Activated CD4-positive, alpha-beta T cell treated with anti-CD3 and anti-CD28 coated beads, Interleukin-10, Interleukin-2, amounts not matched to agents 100 ng/mL and 50 ng/mL, durations not matched to agents 16 hours and 8 hours (primary cell): ENCODE results near the gene USP24.
"Not testable (repeated sequence)": the region's sequence is repeated elsewhere in the genome, so short reads cannot be mapped to it uniquely, and the experiment has no call there.

ENCODE experiments used
- DNase-seq: peaks from one replicate; pipeline ENCODE4 v3.0.0-alpha.2; 2020

Gene USP24

DNA sequence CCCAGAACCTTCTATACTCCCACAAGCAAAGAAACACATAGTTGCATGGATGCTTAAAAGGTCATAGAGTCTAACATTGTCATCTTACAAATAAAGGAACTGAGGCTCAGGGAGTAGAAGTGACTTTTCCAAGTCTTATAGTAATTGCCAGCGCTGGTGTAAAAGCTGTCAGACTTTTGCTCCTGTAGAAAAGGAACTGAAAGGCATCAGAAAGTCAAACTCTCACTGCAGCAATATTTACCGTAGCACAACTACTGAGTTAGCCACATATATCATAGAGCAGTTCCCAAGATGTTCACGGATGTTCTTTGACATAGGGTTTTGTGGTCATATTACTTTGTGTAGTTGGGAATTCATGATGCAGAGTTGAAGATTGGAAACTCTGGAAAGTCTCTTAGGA lies 16.6 kb upstream of the USP24 start:
- no peak for DNase-seq

DNA sequence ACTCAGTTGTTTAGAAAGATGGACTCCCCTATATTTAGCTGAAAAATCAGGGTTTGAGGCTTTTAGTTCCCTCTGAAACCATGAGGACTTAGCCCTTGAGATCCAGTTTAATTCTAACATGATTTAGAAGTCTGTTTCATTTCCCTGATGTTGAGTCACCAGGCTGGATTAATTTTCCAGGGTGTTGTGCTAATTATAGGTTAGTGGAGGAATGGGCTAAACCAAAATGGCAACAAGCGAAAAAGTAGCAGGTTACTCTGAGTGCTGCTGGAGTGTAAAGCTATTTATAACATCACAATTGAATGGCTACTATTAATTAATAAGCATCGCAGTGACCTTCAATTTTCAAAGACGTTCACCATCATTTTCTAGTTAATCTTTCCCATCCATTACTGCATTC lies 15.5 kb upstream of the USP24 start:
- no peak for DNase-seq

DNA sequence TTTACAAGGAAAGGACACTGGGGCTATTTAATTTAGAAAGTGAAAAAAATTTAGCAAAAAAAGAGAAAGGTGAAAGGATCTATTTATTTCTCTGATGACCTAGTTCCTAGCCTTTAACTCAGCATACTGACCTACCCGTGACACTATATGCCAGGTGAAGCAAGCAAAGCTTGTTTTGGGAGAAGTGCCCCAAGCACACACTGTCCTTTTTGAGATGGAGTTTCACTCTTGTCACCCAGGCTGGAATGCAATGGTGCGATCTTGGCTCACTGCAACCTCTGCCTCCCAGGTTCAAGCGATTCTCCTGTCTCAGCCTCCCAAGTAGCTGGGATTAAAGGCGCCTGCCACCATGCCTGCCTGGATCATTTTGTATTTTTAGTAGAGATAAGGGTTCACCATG lies 14.6 kb upstream of the USP24 start:
- not testable (repeated sequence) for DNase-seq

DNA sequence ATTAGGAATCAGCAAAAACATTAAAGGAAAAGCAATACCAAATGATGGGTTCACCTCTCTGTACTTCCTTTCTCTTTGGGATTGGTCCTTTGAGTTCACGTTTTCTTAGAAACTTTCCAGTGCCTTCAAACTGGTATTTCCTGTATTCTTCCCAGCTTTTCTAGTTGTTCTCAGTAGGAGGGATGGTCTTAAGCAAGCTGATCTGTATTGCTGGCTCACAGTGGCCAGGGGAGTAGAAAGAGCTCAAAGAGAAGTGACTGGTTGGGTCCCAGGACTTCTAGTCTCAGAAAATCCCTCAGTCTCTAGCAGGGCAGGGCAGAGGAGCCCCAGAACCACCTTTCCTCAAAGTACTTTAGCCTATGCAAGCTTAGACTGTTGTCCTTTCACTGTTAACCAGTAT lies 10.1 kb upstream of the USP24 start:
- DNase-seq, result no peak

DNA sequence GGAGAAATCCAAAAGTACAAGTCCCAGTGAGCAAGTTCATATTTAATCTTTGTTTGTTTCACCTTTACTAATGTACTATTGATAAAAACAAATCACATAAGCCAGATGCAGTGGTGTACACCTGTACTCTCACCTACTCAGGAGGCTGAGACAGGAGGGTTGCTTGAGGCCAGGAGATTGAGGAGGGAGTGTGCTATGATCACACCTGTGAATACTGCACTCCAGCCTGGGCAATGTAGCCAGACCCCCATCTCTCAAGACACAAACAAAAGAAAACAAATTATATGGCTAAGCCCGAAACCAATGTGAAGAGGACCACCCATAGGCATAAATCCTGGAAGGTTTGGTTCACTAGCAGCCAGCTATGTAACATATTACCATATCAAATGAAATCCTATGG lies 9.6 kb upstream of the USP24 start:
- DNase-seq, result no peak

DNA sequence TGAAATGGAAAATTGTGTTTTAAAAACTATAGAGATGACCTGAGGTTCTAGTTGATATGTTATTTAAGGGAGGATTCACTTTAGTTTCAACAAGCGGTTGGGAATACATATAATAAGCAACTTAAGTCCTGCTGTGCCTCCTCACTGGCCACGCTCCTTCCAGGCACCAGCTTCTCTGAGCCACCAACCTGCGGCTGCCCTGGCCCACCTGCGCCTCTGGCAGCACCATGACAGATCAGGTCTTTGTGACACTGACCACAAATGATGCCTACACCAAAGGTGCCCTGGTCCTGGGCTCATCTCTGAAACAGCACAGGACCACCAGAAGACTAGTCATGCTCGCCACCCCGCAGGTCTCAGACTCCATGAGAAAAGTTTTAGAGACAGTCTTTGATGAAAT lies 7.0 kb upstream of the USP24 start:
- DNase-seq, result no peak

GRCh38 chr1:55217226-55217986 lies 2.2 kb upstream of the USP24 start:
- DNase-seq, result no peak

- DNase-seq, result no peak
These were observed 932 bp upstream of the USP24 start for GRCh38 chr1:55216096-55216495.

DNA sequence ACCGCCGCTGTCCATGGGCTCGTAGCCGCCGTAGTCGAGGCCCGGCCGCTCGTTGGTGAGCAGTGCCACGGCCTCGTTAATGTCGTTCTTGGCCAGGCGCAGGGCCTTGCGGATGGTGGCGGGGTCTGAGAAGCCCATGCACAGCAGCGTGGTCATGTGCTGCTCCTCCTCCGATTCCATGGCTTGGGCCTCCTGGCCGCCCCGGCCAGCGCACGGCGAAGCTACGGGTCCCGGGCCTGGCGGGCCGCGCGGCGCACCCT lies 300 bp downstream of the USP24 start:
- no peak for DNase-seq

- peak; percentile 36 for DNase-seq
These were observed 791 bp downstream of the USP24 start for GRCh38 chr1:55214212-55214933.

DNA sequence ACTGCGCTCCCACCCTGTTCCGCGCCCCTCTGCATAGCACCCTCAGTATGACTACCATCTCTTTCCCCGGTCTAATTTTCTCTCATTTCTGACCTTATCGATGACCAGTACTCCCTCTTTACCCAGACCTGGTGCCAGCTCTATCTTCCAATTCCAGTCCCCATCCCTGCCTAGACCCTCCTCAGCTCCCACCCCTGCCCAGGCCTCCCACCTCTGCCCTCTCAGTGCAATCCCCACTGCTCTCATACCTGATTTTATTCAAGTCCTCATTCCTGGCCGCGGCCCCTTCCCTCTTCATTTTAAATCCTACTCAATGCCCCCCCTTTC lies 1.3 kb downstream of the USP24 start:
- no peak for DNase-seq

DNA sequence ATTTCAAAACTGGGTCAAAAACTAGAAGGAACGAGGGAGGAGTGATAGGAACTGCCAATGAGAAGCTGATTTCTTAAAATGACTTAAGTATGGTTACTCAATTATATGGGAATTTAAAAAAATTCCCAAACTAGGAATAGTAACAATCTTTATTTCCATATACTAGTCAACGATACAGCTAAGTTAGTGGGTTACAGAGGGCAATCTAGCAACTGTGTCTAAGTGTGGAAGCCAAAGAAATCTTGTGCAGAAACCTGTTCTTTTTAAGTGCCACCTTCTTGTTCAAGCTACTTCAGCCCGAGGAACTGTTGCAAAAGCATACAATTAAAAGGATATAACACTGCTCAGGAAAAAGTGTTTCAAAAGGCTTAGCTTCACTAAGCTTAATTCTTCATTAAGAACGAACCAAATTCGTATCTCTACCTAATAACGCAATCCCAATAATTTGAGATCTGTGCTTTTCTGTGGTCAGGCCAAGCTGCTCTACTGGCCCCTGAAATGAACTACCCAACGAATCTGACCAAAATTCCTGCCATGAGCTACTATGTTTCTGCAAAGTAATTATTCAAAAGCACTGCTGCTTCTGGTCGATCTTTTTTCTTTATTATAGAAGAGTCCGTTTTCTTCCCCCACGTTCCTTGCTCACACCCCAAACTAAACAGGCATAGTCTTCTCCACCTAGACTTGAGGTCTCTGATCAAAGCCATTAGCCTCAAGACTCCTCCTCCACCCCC lies 1.8 kb downstream of the USP24 start:
- DNase-seq, result no peak

DNA sequence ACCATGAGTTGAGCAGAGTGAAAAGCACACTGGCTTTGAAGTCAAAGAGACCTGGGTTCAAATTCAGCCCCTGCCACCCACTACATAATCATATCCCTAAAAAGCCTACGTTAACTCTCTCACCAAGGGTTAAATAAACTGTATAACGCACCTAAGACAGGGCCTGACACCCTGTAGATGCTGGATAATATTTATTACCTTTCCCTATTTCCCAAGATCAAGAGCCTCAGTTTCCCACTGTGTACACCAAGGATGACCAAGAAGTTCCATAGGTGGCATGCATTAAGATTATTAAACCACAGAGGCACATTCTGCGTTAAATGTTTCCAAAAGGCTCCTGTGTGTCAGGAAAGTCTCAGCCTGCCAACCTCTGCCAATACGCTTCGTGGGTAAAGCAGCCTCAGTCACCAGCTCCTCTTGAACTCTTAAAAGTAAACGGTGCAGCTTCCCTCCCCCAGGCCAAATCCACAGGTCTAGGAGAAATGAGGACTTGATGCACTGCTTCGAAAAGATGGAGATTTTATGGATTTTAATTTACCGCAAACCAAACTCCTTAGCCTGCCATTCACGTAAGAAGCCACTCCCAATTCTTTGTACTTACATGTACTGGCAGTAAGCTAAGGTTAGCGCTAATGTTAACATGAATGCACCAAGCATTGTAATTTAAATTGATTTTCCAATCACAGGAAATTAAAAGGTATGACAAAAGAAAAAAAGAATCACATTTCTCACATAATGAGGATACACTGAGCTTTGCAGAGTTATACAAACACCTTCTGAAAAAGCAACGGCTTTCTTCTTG lies 2.6 kb downstream of the USP24 start:
- DNase-seq, result no peak

- DNase-seq, result no peak
These were observed 3.3 kb downstream of the USP24 start for GRCh38 chr1:55211863-55212262.

GRCh38 chr1:55210990-55211801 lies 4.0 kb downstream of the USP24 start:
- no peak for DNase-seq

- no peak for DNase-seq
These were observed 5.9 kb downstream of the USP24 start for GRCh38 chr1:55209247-55209646.

DNA sequence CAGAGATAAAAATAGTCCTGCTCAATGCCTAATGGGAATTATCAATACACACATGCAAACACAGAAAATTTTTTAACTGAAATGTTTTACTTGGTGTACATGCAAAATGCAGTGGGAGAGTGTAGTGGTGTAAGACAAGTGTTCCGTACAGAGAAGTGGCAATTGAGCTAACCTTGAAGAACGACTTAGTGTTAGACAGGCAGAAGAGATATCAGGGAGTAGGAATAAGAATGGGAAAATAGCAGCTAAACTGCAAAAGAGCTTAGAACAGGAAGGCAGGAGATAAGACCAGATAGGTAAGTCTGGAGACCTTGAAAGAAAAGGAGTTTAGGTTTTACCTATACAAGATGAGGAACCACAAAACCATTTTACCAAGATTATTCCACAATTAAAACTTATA lies 9.0 kb downstream of the USP24 start:
- DNase-seq, result no peak

DNA sequence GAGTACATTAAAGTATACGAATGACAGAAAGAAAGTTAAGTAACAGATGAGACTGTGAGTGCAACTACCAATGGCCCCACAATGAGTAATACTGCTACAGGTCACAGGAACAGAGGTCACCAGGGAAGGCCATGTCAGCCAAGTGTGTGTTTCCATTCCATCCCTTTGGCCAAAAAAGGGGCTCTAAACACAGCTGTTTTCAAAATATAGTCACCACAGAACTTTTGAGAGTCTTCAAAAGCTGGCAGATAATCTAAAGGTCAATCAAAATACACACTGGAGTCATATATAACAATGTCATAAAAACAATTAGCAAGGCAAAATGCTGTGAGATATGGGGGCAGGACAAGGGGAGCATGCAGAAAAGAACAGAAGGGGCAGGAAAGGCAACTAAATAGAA lies 10.2 kb downstream of the USP24 start:
- peak; percentile 64 for DNase-seq

DNA sequence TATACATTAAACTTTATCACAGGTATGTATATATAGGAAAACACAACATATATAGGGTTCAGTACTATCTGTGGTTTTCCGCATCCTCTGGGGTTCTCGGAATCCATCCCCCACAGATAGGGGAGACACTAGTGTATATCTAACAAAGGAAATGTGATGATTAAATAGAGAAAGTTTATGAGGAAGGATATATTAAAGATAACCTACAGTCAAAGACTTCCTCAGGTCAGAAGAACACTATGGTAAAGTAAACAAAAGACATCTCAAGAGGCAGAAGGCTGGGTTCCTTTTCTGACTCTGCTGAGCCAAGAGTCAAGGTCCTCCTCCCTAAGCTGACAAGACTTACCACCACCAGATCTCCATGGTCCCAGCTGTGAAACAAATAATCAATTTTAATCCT lies 12.1 kb downstream of the USP24 start:
- DNase-seq, result no peak

DNA sequence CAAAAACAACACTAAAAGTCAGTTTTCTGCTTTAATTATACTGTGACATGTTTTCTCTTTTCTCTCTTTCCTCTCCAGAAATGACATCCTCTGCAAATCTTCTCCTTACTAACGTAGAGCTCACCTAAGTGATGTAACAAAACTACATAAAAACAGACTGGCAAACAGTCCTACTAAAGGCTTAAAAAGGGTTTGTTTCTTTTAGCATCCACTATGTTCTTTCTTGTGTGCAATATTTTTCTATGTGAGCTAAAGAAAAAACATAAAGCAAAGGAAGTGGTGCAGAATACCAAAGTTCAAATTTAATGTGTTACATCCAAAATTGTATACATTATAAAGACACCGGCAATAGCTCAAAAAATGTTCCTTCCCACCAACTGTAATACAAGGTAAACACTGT lies 14.5 kb downstream of the USP24 start:
- no peak for DNase-seq

- DNase-seq, result not testable (repeated sequence)
These were observed 15.4 kb downstream of the USP24 start for GRCh38 chr1:55199735-55200134.

DNA sequence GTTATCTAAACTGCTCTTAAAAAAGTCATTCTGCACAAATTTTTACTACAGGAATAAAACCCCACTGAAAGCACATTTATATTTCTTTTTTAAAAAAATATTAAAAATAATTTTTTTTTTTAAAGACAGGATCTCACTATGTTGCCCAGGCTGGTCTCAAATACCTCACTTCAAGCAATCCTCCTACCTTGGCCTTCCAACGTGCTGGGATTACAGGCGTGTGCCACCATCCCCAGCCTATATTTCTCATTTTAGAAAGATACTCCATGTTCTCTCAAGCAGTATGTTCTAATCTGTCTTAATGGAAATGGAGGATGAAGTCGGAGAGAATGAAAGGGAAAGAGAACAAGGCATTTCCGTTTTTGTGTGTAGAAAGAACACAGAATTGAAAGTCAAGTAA lies 17.1 kb downstream of the USP24 start:
- no peak for DNase-seq

- DNase-seq, result no peak
These were observed 18.1 kb downstream of the USP24 start for GRCh38 chr1:55197099-55197498.
